GM12878 (cell line): Measurements from ENCODE around the gene CACUL1. TPM values are rescaled to one million over a fixed set of nuclear protein-coding genes. Genes with fewer than 3 reads are reported as not detected.

ENCODE experiments used
- ATAC-seq: fragments of 200-7000 bp; cut with Tn5 transposase; 3 replicates; pipeline ENCODE4 v1.9.1; 2020; ENCODE audit warnings: mild to moderate bottlenecking, moderate library complexity
- BruUV-seq: library from RNA; stranded (reverse); fragments of 400-500 nt; replicated peaks from 2 replicates; lab custom pipeline; 2021; lab: Mats Ljungman, UMichigan
- CTCF ChIA-PET: fragments of 300-600 bp; sonication (Branson Sonifier 250); formaldehyde crosslinking; extraction: SDS; loops from one replicate; lab custom pipeline; 2021; ENCODE audit warnings: inconsistent platforms; lab: Yijun Ruan, JAX
- POLR2A ChIA-PET: fragments of 350-600 bp; formaldehyde crosslinking; extraction: SDS; loops from one replicate; lab custom pipeline; 2021; ENCODE audit warnings: inconsistent platforms; lab: Charles Lee
- RAD21 ChIA-PET: fragments of 300-600 bp; sonication (Branson Sonifier 250); formaldehyde crosslinking; loops from one replicate; lab custom pipeline; 2023; ENCODE audit warnings: antibody characterized with exemption; ENCODE audit not compliant: unreplicated experiment; lab: Charles Lee
- SMC1A ChIA-PET: fragments of 300-600 bp; sonication (Branson Sonifier 250); formaldehyde crosslinking; loops from one replicate; lab custom pipeline; 2023; ENCODE audit not compliant: unreplicated experiment, uncharacterized antibody; lab: Charles Lee
- DNase-seq: peaks from one replicate; pipeline ENCODE4 v3.0.0-alpha.2; 2011; ENCODE audit warnings: low read depth, low spot score
- FAIRE-seq: peaks from 3 replicates; lab custom pipeline; 2011; peaks lifted over from hg19 to GRCh38; lab: Jason Lieb, UNC
- H2AFZ ChIP-seq: 2 replicates; pipeline ENCODE4 v1.6.0; 2011; ENCODE audit warnings: low read depth, low read length, control low read depth; ENCODE audit not compliant: control insufficient read depth
- H3K27ac ChIP-seq: 2 replicates; pipeline ENCODE4 v1.5.1; 2011; ENCODE audit warnings: control low read depth; ENCODE audit not compliant: control insufficient read depth, insufficient read depth
- H3K27me3 ChIP-seq, 2 experiments: replicated peaks in 1 of 2; 2 replicates each; pipeline versions ENCODE4 v1.6.0 to v1.6.1; 2011; ENCODE audit warnings: low read length in 1 of 2; ENCODE audit not compliant: control insufficient read depth in 2 of 2, insufficient read depth in 2 of 2
- H3K36me3 ChIP-seq, 2 experiments: 2 replicates each; pipeline ENCODE4 v1.5.1; 2011; ENCODE audit warnings: low read length in 1 of 2; ENCODE audit not compliant: control insufficient read depth in 2 of 2, insufficient read depth in 2 of 2
- H3K4me1 ChIP-seq: 2 replicates; pipeline ENCODE4 v1.6.1; 2011; ENCODE audit warnings: mild to moderate bottlenecking, low read length, moderate library complexity, mixed read lengths; ENCODE audit not compliant: control insufficient read depth, insufficient read depth
- H3K4me2 ChIP-seq: 2 replicates; pipeline ENCODE4 v1.6.0; 2011; ENCODE audit warnings: control low read depth; ENCODE audit not compliant: control insufficient read depth, insufficient read depth
- H3K4me3 ChIP-seq: fragments of 200-600 bp; sonication (generic); 2 replicates; pipeline ENCODE4 v1.5.1; 2016
- H3K79me2 ChIP-seq: 2 replicates; pipeline ENCODE4 v1.6.0; 2011; ENCODE audit warnings: low read length; ENCODE audit not compliant: control insufficient read depth, insufficient read depth
- H3K9ac ChIP-seq: 2 replicates; pipeline ENCODE4 v1.8.0; 2011; ENCODE audit warnings: low read length, control low read depth, mixed read lengths; ENCODE audit not compliant: control insufficient read depth, insufficient read depth
- H3K9me3 ChIP-seq: replicated peaks from 3 replicates; pipeline ENCODE4 v1.5.1; 2011; ENCODE audit warnings: mild to moderate bottlenecking, low read length; ENCODE audit not compliant: control insufficient read depth, insufficient read depth
- H4K20me1 ChIP-seq: 2 replicates; pipeline ENCODE4 v1.6.0; 2011; ENCODE audit not compliant: control insufficient read depth, insufficient read depth
- ATF2 ChIP-seq: IDR thresholded peaks from 2 replicates; pipeline ENCODE4 v1.6.1; 2012; ENCODE audit warnings: low read length, inconsistent platforms
- EED ChIP-seq: sonication (generic); IDR thresholded peaks from 2 replicates; pipeline ENCODE4 v1.6.1; 2016; ENCODE audit warnings: antibody characterized with exemption, low read depth
- EP300 ChIP-seq, 2 experiments: fragments of 150-350 bp in 1 of 2; IDR thresholded peaks; 2 replicates each; pipeline ENCODE4 v1.6.1; 2011 to 2012; ENCODE audit warnings: low read depth in 2 of 2, low read length in 2 of 2, borderline replicate concordance in 1 of 2, improper control_type of control experiment in 1 of 2, inconsistent platforms in 1 of 2; ENCODE audit not compliant: control insufficient read depth in 1 of 2
- FOXM1 ChIP-seq: IDR thresholded peaks from 2 replicates; pipeline ENCODE4 v1.6.1; 2012; ENCODE audit warnings: low read depth, mild to moderate bottlenecking, inconsistent platforms, low read length, moderate library complexity
- GABPA ChIP-seq: IDR thresholded peaks from 2 replicates; pipeline ENCODE4 v1.6.1; 2014; ENCODE audit warnings: antibody characterized with exemption, low read depth, mild to moderate bottlenecking, inconsistent platforms
- HSF1 ChIP-seq: fragments of 150-350 bp; IDR thresholded peaks from 2 replicates; pipeline ENCODE4 v1.6.1; 2014; ENCODE audit warnings: mild to moderate bottlenecking, low read depth, low read length
- KDM1A ChIP-seq: fragments of 200-600 bp; sonication (generic); IDR thresholded peaks from 2 replicates; pipeline ENCODE4 v1.6.1; 2016; ENCODE audit warnings: borderline replicate concordance
- MXI1 ChIP-seq: fragments of 150-350 bp; IDR thresholded peaks from 2 replicates; pipeline ENCODE4 v1.6.1; 2011; ENCODE audit warnings: low read depth, mild to moderate bottlenecking, inconsistent platforms, low read length, improper control_type of control experiment
- MYB ChIP-seq: fragments of 150-350 bp; IDR thresholded peaks from 2 replicates; pipeline ENCODE4 v1.6.1; 2014; ENCODE audit warnings: mild to moderate bottlenecking, low read depth, low read length, borderline replicate concordance
- NBN ChIP-seq: fragments of 450-650 bp; IDR thresholded peaks from 2 replicates; pipeline ENCODE4 v1.6.1; 2016
- PAX5 ChIP-seq: IDR thresholded peaks from 2 replicates; pipeline ENCODE4 v1.6.1; 2011; ENCODE audit warnings: low read depth, low read length, borderline replicate concordance
- POLR2AphosphoS5 ChIP-seq: IDR thresholded peaks from 2 replicates; pipeline ENCODE4 v1.6.1; 2011; ENCODE audit warnings: mild to moderate bottlenecking, low read length, inconsistent platforms
- REST ChIP-seq: IDR thresholded peaks from 2 replicates; pipeline ENCODE4 v1.6.1; 2012; ENCODE audit warnings: mild to moderate bottlenecking, low read depth, low read length
- SIX5 ChIP-seq: IDR thresholded peaks from 2 replicates; pipeline ENCODE4 v1.6.1; 2011; ENCODE audit warnings: mild to moderate bottlenecking, low read depth, low read length, moderate library complexity; ENCODE audit not compliant: severe bottlenecking
- STAT3 ChIP-seq: IDR thresholded peaks from 2 replicates; pipeline ENCODE4 v1.6.1; 2011; ENCODE audit warnings: low read depth, low read length, improper control_type of control experiment
- WGBS: methylation state at CpG from one replicate; pipeline ENCODE4 v1.1.6; 2016; ENCODE audit warnings: low lambda C conversion rate; ENCODE audit not compliant: insufficient replicate concordance, insufficient coverage; ENCODE audit errors: missing lambda C conversion rate; 5-methylcytosine and 5-hydroxymethylcytosine counted together
- in situ Hi-C: fragments of 300-500 bp; cut with MboI; formaldehyde crosslinking; loops from 9 replicates; pipeline ENCODE4 v1.14.3; 2018; ENCODE audit warnings: mixed read lengths
- intact Hi-C: fragments of 100-400 bp; cut with micrococcal nuclease; formaldehyde crosslinking; loops from one replicate; pipeline ENCODE4 v1.14.2; 2022; ENCODE audit not compliant: unreplicated experiment
- polyA plus RNA-seq, 11 experiments: library from polyadenylated mRNA; depleted of rRNA in 4 of 11; unstranded in 6 of 11; stranded (reverse) in 5 of 11; fragments of >200 nt; fragmentation: Nextera tagmentation in 4 of 11; fragmentation: Illumina TruSeq in 1 of 11; extraction: Ambion mirVana in 4 of 11; extraction: Trizol in 1 of 11; gene quantifications; 1 replicate in 1 of 11; 2 replicates in 10 of 11; pipeline versions ENCODE4 v1.2.1 to v1.2.3, GENCODE V29; 2011 to 2016; ENCODE audit warnings: inconsistent platforms in 2 of 11, missing spikeins in 2 of 11, low read depth in 1 of 11
- total RNA-seq, 4 experiments: library from RNA; depleted of rRNA in 3 of 4; stranded (reverse); fragments of >200 nt in 3 of 4; fragmentation: Illumina TruSeq in 1 of 4; extraction: Trizol in 1 of 4; gene quantifications; 2 replicates each; pipeline versions ENCODE4 v1.2.1 to v1.2.3, GENCODE V29; 2013 to 2021

The CACUL1 gene
- total and polyA plus RNA-seq, 10 of the 15 experiments (the other 5 are each of a cell fraction or from before 2014, with no cell fraction given) = 7.4 to 23.2 (median 13.0) TPM

- Histone ChIP-seq H3K36me3 (no peaks in the 10 kb centered on the region), H4K20me1 (no peaks in the 10 kb centered on the region), H3K4me1 (no peaks in the 10 kb centered on the region), H3K9me3 (no peaks in the 10 kb centered on the region; the same call in 2 of the 3 replicates), H3K27me3 (no peaks in the 10 kb centered on the region), H2AFZ (no peak overlapping the region), H3K4me3 (no peak overlapping the region), H3K4me2 (no peak overlapping the region), H3K9ac (no peak overlapping the region), H3K79me2 (no peaks in the 10 kb centered on the region), H3K27ac (no peak overlapping the region)
- TF ChIP-seq ATF2 = no peak
- TF ChIP-seq REST = no peak
- no peak for TF ChIP-seq EP300 (IDR thresholded peaks at IDR 0.05; ENCODE audit: borderline replicate concordance in 1 of 2, control insufficient read depth in 1 of 2, low read depth in 2 of 2, low read length in 2 of 2)
- no peak for TF ChIP-seq MXI1
- no peak for TF ChIP-seq MYB
- no peak for TF ChIP-seq SIX5
- TF ChIP-seq EED = no peak
- no peak for TF ChIP-seq HSF1
- TF ChIP-seq GABPA = no peak
- no peak for TF ChIP-seq NBN
- TF ChIP-seq FOXM1 = no peak
- TF ChIP-seq POLR2AphosphoS5 = no peak
- TF ChIP-seq STAT3 = no peak
- no peak for TF ChIP-seq KDM1A
- TF ChIP-seq PAX5 = no peak
- ChIA-PET RAD21 (no interaction called here), CTCF (no interaction called here), POLR2A (no interaction called here), SMC1A (no interaction called here)
- DNase-seq (no peak), ATAC-seq (no peak), FAIRE-seq (no peak)
- no TSS peak for BruUV-seq
- WGBS = 71% methylated on average over 3 of the region's 3 CpGs
- intact Hi-C loops (no loop called here), in situ Hi-C loops (no loop called here)
These were observed 21.3 kb upstream of the CACUL1 start for GRCh38 chr10:118776033-118776432.
